ENCODE data around the gene THSD1. TPM values are rescaled to one million over a fixed set of nuclear protein-coding genes. Genes with fewer than 3 reads are reported as not detected.
"Not testable (repeated sequence)": the region's sequence is repeated elsewhere in the genome, so short reads cannot be mapped to it uniquely, and the experiment has no call there.

The THSD1 gene
- total and polyA plus RNA-seq, 2 donors: 7.3 to 15.1 TPM

- DNase-seq (ENCODE audit: extremely low spot score): no peak
- Histone ChIP-seq H3K27ac (ENCODE audit: low read depth) (no peak overlapping the region), H3K4me1 (ENCODE audit: insufficient read depth) (no peaks in the 10 kb centered on the region), H3K36me3 (ENCODE audit: insufficient read depth) (no peaks in the 10 kb centered on the region), H3K4me3 (ENCODE audit: low read depth, low read length) (no peak overlapping the region)
- 67% methylated on average over 2 of the region's 2 CpGs for WGBS
These were observed 11.4 kb downstream of the THSD1 start for GRCh38 chr13:52394586-52394985.

GRCh38 chr13:52393572-52394357 lies 12.2 kb downstream of the THSD1 start:
- H3K27ac ChIP-seq (ENCODE audit: low read depth): no peak overlapping the region
- no peaks in the 10 kb centered on the region for H3K4me1 ChIP-seq (ENCODE audit: insufficient read depth)
- H3K4me3 ChIP-seq (ENCODE audit: low read depth, low read length): no peak overlapping the region
- 75% methylated on average over 8 of the region's 8 CpGs for WGBS
- no peak for DNase-seq (ENCODE audit: extremely low spot score)
- H3K36me3 ChIP-seq (ENCODE audit: insufficient read depth): no peaks in the 10 kb centered on the region

- H3K36me3 ChIP-seq (ENCODE audit: insufficient read depth): no peaks in the 10 kb centered on the region
- no peaks in the 10 kb centered on the region for H3K4me1 ChIP-seq (ENCODE audit: insufficient read depth)
- no peak overlapping the region for H3K4me3 ChIP-seq (ENCODE audit: low read depth, low read length)
- no peak for DNase-seq (ENCODE audit: extremely low spot score)
- H3K27ac ChIP-seq (ENCODE audit: low read depth): no peak overlapping the region
These were observed 18.3 kb downstream of the THSD1 start for GRCh38 chr13:52387721-52388120.

- H3K4me3 ChIP-seq (ENCODE audit: low read depth, low read length): no peak overlapping the region
- WGBS: 86% methylated on average over 4 of the region's 4 CpGs
- no peak for DNase-seq (ENCODE audit: extremely low spot score)
- H3K36me3 ChIP-seq (ENCODE audit: insufficient read depth): no peaks in the 10 kb centered on the region
- H3K4me1 ChIP-seq (ENCODE audit: insufficient read depth): no peaks in the 10 kb centered on the region
- no peak overlapping the region for H3K27ac ChIP-seq (ENCODE audit: low read depth)
These were observed 20.1 kb downstream of the THSD1 start for GRCh38 chr13:52385870-52386269.

- Histone ChIP-seq H3K4me3 (ENCODE audit: low read depth, low read length) (no peak overlapping the region), H3K36me3 (ENCODE audit: insufficient read depth) (no peaks in the 10 kb centered on the region), H3K4me1 (ENCODE audit: insufficient read depth) (no peaks in the 10 kb centered on the region), H3K27ac (ENCODE audit: low read depth) (no peak overlapping the region)
- no peak for DNase-seq (ENCODE audit: extremely low spot score)
- 47% methylated on average over 1 of the region's 1 CpG for WGBS
These were observed 22.6 kb downstream of the THSD1 start for GRCh38 chr13:52383366-52383765.

GRCh38 chr13:52378312-52378711 lies 27.7 kb downstream of the THSD1 start:
- no peaks in the 10 kb centered on the region for H3K4me1 ChIP-seq (ENCODE audit: insufficient read depth)
- H3K36me3 ChIP-seq (ENCODE audit: insufficient read depth): no peaks in the 10 kb centered on the region
- DNase-seq (ENCODE audit: extremely low spot score): no peak
- WGBS: 94% methylated on average over 22 of the region's 22 CpGs
- H3K27ac ChIP-seq (ENCODE audit: low read depth): no peak overlapping the region
- H3K4me3 ChIP-seq (ENCODE audit: low read depth, low read length): no peak overlapping the region

- 97% methylated on average over 21 of the region's 21 CpGs for WGBS
- no peak for DNase-seq (ENCODE audit: extremely low spot score)
- H3K36me3 ChIP-seq (ENCODE audit: insufficient read depth): no peaks in the 10 kb centered on the region
- no peak overlapping the region for H3K27ac ChIP-seq (ENCODE audit: low read depth)
- no peaks in the 10 kb centered on the region for H3K4me1 ChIP-seq (ENCODE audit: insufficient read depth)
- no peak overlapping the region for H3K4me3 ChIP-seq (ENCODE audit: low read depth, low read length)
These were observed 28.1 kb downstream of the THSD1 start for GRCh38 chr13:52377898-52378297.

- H3K4me1 ChIP-seq (ENCODE audit: insufficient read depth): no peaks in the 10 kb centered on the region
- H3K4me3 ChIP-seq (ENCODE audit: low read depth, low read length): no peak overlapping the region
- H3K36me3 ChIP-seq (ENCODE audit: insufficient read depth): no peaks in the 10 kb centered on the region
- WGBS: 33% methylated on average over 1 of the region's 1 CpG
- no peak for DNase-seq (ENCODE audit: extremely low spot score)
- no peak overlapping the region for H3K27ac ChIP-seq (ENCODE audit: low read depth)
These were observed 31.0 kb downstream of the THSD1 start for GRCh38 chr13:52374873-52375411.

GRCh38 chr13:52374389-52374788 lies 31.6 kb downstream of the THSD1 start:
- H3K4me1 ChIP-seq (ENCODE audit: insufficient read depth): no peaks in the 10 kb centered on the region
- DNase-seq (ENCODE audit: extremely low spot score): no peak
- WGBS: 86% methylated on average over 4 of the region's 4 CpGs

GRCh38 chr13:52373277-52373676 lies 32.7 kb downstream of the THSD1 start:
- H3K4me3 ChIP-seq (ENCODE audit: low read depth, low read length); H3K4me1 ChIP-seq (ENCODE audit: insufficient read depth); DNase-seq (ENCODE audit: extremely low spot score); H3K36me3 ChIP-seq (ENCODE audit: insufficient read depth); H3K27ac ChIP-seq (ENCODE audit: low read depth): not testable (repeated sequence)
- 94% methylated on average over 1 of the region's 1 CpG for WGBS

More at GRCh38 chr13:52374389-52374788, 31.6 kb downstream of the THSD1 start:
- Histone ChIP-seq H3K4me3 (ENCODE audit: low read depth, low read length) (no peak overlapping the region), H3K27ac (ENCODE audit: low read depth) (no peak overlapping the region), H3K36me3 (ENCODE audit: insufficient read depth) (no peaks in the 10 kb centered on the region)

GRCh38 chr13:52371736-52372247 lies 34.2 kb downstream of the THSD1 start:
- 44% methylated on average over 3 of the region's 3 CpGs for WGBS
- no peak for DNase-seq (ENCODE audit: extremely low spot score)

GRCh38 chr13:52366291-52366690 lies 39.7 kb downstream of the THSD1 start:
- no peak overlapping the region for H3K27ac ChIP-seq (ENCODE audit: low read depth)
- H3K4me1 ChIP-seq (ENCODE audit: insufficient read depth): no peaks in the 10 kb centered on the region
- no peaks in the 10 kb centered on the region for H3K36me3 ChIP-seq (ENCODE audit: insufficient read depth)
- DNase-seq (ENCODE audit: extremely low spot score): no peak
- 44% methylated on average over 4 of the region's 4 CpGs for WGBS
- H3K4me3 ChIP-seq (ENCODE audit: low read depth, low read length): no peak overlapping the region

More at GRCh38 chr13:52371736-52372247, 34.2 kb downstream of the THSD1 start:
- no peaks in the 10 kb centered on the region for H3K4me1 ChIP-seq (ENCODE audit: insufficient read depth)
- no peak overlapping the region for H3K27ac ChIP-seq (ENCODE audit: low read depth)
- H3K4me3 ChIP-seq (ENCODE audit: low read depth, low read length): no peak overlapping the region
- no peaks in the 10 kb centered on the region for H3K36me3 ChIP-seq (ENCODE audit: insufficient read depth)

- not testable (repeated sequence) for H3K27ac ChIP-seq (ENCODE audit: low read depth); H3K4me1 ChIP-seq (ENCODE audit: insufficient read depth); H3K4me3 ChIP-seq (ENCODE audit: low read depth, low read length); H3K36me3 ChIP-seq (ENCODE audit: insufficient read depth); DNase-seq (ENCODE audit: extremely low spot score)
- 82% methylated on average over 5 of the region's 6 CpGs for WGBS
These were observed 43.6 kb downstream of the THSD1 start for GRCh38 chr13:52362169-52362887.

GRCh38 chr13:52361225-52361624 lies 44.7 kb downstream of the THSD1 start:
- H3K27ac ChIP-seq (ENCODE audit: low read depth): no peak overlapping the region
- WGBS: 88% methylated on average over 4 of the region's 4 CpGs
- H3K4me3 ChIP-seq (ENCODE audit: low read depth, low read length): no peak overlapping the region
- DNase-seq (ENCODE audit: extremely low spot score): no peak
- no peaks in the 10 kb centered on the region for H3K36me3 ChIP-seq (ENCODE audit: insufficient read depth)
- no peaks in the 10 kb centered on the region for H3K4me1 ChIP-seq (ENCODE audit: insufficient read depth)
